CD4-positive, alpha-beta T cell treated with Interleukin-12 subunit alpha and Interleukin-12 subunit beta, for 1 hour (primary cell): ENCODE results near the gene VPS13D.
A peak's percentile ranks its signal among the peaks of the same experiment; 100 is the strongest.
"Not testable (repeated sequence)": the region's sequence is repeated elsewhere in the genome, so short reads cannot be mapped to it uniquely, and the experiment has no call there.

Experiments used
- DNase-seq: peaks from one replicate; pipeline ENCODE4 v3.0.0-alpha.2; 2020

The VPS13D gene

DNA sequence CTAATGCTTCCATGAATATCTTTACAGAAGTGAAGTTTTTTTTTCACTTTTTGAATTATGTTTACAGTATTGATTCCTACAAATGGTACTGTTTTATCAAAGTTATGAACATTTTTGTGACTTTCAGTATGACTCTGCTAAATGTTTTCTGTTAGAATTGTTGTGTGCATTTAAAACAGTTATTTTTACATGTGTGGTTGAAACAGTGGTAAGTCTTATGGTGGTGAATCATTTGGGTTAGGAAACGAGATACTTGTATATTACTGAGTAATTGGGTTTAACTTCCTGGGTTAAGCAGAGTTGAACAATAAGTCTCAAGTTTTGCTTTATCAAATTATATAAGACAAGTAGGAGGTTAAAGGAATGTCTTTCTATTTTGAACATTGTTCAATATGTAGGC lies 66.8 kb downstream of the VPS13D start:
- no peak for DNase-seq

- no peak for DNase-seq
Observed at GRCh38 chr1:12300706-12301105, 70.9 kb downstream of the VPS13D start.

GRCh38 chr1:12301518-12302237 lies 71.8 kb downstream of the VPS13D start:
- DNase-seq: no peak

- DNase-seq: no peak
Observed at GRCh38 chr1:12302798-12303447, 73.1 kb downstream of the VPS13D start.

GRCh38 chr1:12305377-12305776 lies 75.5 kb downstream of the VPS13D start:
- DNase-seq: no peak

DNA sequence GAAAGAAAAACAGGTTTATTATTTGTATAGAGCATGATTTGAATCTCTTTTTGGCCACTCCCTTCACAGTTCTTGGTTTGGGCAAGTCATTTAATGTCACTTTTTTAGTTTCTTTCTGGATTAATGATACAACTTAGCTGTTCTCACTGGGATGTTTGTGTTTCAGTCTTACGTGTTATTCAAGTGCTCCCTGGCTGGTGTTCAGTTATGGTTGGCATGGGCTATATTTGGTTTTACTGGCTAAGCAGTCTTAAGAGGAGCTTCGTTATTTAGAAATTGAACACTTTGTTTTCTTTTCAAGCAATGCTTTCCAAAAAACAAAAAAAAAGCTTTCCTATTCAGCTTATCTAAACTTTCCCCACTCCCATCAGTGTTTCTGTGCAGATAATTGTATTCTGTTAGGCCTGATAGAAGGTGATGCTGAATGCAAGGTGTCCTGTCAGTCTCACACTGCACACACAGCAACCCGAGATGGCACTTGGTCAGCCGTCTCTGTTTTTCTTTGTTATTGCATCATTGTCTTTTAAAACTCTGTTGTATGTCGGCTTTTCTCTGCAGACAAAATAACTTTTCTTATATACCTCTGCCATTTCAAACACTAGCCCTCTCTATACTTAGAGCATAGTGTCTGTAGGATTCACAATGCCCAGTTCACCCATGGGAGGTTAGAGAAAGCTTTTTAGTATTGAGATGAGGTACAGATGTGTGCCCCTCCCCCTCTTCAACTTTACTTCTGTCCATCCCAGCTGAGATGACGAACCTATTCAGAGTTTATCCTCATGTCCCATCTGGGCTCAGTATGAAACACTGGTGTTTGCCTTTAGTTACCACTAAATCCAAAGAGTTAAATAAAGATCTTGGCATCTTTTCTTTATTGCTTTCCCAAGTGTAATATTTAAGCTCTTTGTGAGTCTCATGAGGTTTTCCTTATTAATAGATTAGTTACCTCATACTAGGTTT lies 80.2 kb downstream of the VPS13D start:
- DNase-seq: no peak

- DNase-seq: peak; percentile 17
Observed at GRCh38 chr1:12314333-12314903, 84.6 kb downstream of the VPS13D start.

DNA sequence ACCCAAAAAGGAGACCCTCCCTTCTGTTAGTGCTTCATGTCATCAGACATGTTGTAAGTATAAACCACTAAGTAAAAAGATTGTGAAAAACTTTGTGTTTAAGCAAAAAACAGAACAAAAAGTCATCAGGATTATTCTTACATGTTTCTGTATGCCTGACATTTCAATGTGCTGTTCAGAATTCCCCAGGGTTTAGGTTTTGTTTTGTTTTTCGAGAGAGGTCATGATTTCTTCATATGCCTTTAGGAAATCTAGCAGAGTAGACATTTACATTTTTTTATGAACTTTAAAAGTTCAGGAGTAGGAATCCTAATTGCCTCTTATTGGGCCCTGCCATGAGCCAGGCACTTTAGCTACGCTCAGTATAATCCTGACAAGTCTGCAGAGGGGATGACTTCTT lies 85.3 kb downstream of the VPS13D start:
- DNase-seq: no peak

DNA sequence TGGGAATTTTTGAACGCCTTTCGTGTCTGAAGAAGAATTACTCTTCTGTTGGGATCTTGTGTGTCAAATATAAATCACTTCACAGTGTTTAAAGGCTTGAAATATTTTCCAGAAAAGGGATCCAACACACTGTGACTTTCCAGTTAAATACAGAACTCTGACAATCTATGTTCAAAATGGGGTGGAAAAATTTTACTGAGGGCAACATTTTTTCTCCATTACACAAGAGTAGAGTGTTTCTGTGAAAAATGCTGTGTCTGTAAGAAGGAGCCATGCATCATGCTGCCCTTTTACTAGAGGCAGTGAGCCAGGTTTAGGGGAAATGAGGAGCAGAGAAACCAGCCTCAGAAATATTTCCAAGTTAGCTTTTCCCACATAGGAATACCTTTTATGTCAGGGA lies 86.5 kb downstream of the VPS13D start:
- no peak for DNase-seq

DNA sequence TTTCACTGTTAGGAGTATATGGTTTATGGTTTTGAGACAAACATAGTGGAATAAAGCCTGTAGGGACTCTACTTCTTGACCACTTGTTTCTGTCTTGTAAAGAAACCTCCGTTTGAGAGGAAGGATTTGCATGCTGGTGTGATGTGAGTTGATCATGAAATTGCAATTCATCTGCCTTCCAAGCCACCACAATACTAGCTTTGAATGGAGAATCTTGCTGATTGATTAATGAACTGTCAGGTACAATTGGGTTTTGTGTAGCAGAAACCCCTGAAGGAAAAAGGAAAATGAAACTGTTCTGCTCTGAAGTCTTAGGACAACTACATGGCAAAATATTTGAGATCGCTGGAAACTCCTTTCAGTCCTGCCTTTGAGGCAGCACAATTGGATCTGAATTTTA lies 90.7 kb downstream of the VPS13D start:
- no peak for DNase-seq

- no peak for DNase-seq
Observed at GRCh38 chr1:12324423-12324822, 94.6 kb downstream of the VPS13D start.

DNA sequence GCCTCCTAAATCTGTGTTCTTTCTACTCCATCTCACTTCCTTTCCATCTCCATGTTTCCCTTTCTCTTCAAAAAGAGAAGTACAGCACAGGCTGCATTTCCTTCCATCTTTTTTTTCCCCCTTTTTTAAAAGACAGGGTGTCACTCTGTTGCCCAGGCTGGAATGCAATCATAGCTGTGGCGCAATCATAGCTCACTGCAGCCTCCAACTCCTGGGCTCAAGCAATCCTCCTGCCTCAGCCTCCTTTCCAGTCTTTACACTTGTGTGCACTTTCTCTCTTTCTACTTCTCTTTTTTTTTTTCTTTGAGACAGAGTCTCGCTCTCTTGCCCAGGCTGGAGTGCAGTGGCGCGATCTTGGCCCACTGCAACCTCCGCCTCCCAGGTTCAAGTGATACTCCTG lies 95.1 kb downstream of the VPS13D start:
- not testable (repeated sequence) for DNase-seq

DNA sequence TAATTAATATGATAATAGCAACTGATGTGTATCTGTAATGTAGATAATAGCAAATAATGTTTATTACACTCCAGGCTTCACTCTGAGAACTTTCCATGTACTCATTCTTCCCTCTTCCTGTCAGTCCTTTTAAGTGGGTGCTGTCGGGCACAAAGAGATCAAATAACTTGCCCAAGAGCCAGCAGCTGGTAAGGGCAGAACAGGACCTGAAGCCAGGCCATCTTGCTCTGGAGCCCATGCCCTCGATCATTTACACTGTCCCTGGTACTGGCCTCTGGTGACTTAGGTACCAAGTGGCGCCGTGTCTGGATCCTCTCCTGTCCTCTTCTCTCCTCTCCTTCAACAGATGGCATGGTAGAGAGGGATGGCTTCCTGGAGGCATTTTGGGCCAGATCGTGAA lies 97.2 kb downstream of the VPS13D start:
- DNase-seq: no peak

DNA sequence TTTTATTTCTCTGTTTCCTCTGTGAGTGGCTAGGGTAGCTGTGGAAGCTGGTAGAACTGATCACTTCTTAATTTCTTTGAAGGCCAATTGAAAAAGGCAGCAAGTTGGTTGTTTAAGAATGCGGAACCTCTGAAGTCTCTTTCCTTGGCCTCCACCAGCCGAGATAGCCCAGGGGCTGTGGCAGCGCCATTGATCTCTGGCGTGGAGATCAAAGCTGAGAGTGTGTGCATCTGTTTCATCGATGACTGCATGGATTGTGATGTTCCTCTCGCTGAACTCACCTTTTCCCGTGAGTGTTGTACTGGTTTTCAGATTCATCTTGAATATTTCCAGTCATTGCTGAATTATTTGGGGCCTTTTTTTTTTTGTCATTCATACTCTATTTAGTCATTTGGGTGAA lies 97.7 kb downstream of the VPS13D start:
- DNase-seq: no peak

- no peak for DNase-seq
Observed at GRCh38 chr1:12333036-12333785, 103.4 kb downstream of the VPS13D start.

DNA sequence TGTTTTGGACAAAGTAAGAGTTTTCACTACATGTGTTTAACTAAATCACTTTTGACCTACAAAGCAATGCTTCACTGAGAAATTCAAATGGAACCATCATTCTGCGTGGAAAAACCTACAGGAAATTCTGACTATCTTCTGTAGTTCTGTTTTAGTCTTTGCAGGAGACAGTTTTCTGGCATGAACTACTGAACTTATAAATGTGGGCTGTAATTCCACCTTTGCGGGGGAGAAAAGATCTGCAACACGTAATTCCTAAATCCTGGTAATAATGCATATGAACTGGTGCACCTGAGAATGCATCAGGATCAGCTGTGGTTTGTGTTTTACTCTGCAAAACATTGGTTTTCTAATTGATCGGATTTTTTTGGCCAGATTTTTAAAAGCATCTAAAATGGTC lies 106.0 kb downstream of the VPS13D start:
- no peak for DNase-seq

GRCh38 chr1:12336413-12336812 lies 106.6 kb downstream of the VPS13D start:
- DNase-seq: no peak

GRCh38 chr1:12338017-12338416 lies 108.2 kb downstream of the VPS13D start:
- DNase-seq: no peak

DNA sequence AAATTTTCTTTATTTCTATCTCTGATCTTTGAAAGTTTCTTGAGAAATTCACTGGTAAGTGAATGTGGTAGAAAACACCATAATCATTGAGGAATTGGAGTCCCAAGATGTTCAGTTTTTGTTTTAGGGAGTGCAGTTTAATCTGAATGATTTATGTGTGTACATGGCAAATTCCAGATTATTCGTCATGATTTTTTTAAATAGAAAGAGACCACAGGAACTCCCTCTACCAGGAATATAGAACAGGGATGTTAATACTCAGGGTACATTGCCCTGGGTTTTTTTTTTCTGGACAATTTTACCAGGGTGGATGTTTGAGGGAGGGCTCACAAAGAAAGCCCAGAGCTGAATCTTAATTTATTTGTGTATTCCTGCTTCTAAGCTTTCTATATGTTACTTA lies 109.0 kb downstream of the VPS13D start:
- DNase-seq: no peak

GRCh38 chr1:12339396-12339795 lies 109.6 kb downstream of the VPS13D start:
- no peak for DNase-seq

DNA sequence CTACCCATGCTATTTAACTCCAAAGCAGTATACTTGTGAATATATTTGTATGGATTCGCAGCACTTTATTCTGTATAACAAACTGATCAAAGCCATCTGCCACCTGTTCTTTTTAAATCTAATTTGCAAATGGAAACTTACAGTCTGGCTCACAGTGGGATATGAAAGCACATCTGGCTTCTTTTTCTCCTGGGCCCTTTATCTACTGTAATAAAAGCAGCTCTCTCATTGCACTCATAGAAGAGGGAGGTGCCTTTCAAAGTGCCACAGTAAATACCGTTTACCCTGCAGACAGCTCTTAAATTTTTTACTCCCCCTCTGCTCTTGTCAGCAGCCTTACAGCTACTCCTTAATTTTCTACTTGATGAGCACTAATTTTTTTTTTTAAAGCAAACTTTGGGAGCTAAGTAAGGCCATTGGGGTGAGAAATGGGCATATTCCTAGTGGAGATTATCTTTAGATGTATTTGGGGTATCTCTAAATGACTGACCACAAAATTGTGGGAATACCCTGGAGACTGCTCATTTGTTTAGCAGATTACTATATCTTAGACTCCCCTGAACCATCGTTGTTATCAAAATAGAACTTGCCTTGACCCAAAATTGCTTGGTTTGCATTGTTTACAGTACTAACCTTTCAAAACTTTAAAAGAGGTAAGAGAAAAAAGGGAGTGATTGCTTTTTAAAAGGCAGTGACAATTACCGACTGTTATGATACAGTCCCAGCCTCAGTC lies 110.1 kb downstream of the VPS13D start:
- DNase-seq: no peak

GRCh38 chr1:12340544-12340930 lies 110.7 kb downstream of the VPS13D start:
- DNase-seq: no peak
